ENCODE results near the gene SFSWAP. TPM values are rescaled to one million over a fixed set of nuclear protein-coding genes. Genes with fewer than 3 reads are reported as not detected.

SFSWAP gene
- total and polyA plus RNA-seq, 8 donors = 14.8 to 194 (median 45.2) TPM

DNA sequence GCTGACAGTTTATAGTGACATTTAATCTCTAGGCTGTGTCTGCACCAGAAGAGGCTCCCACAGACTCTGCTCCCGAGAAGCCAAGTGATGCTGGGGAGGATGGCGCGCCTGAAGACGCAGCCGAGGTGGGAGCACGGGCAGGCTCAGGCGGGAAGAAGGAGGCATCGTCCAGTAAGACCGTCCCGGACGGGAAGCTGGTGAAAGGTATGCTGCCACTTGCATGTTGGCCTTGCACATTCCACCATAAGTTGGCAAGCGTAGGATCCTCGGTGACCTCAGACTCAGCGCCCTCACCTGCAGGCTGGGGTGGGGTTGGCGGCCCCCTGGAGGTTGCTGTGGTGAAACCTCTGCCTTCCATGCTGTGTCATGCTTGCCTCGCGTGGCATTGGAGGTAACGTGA, 45.6 kb downstream of the SFSWAP start:
- H3K4me3 ChIP-seq = no peak overlapping the region
- 94 to 98% (median 96%) methylated on average over 18 of the region's 18 CpGs for WGBS, 5 donors
- H3K27me3 ChIP-seq = no peaks in the 10 kb centered on the region
- intact Hi-C loops (cut with DNase I; ENCODE audit: low total_unique reads) = no loop called here
- no peak for DNase-seq
- no peaks in the 10 kb centered on the region for H3K9me3 ChIP-seq
- H3K27ac ChIP-seq = no peak overlapping the region
- no peaks in the 10 kb centered on the region for H3K4me1 ChIP-seq
- TF ChIP-seq POLR2A (IDR thresholded peaks at IDR 0.05) (no peak), POLR2AphosphoS5 (IDR thresholded peaks at IDR 0.05) (no peak), CTCF (IDR thresholded peaks at IDR 0.05) (no peak), EP300 (IDR thresholded peaks at IDR 0.05) (no peak)
- H3K36me3 ChIP-seq = peaks cover 55 to 97% (median 95%) of the 10 kb centered on the region in 4 donors

GRCh38 chr12:131757111-131757510, 46.2 kb downstream of the SFSWAP start:
- Histone ChIP-seq H3K27me3 (no peaks in the 10 kb centered on the region), H3K4me1 (no peaks in the 10 kb centered on the region), H3K9me3 (no peaks in the 10 kb centered on the region), H3K4me3 (no peak overlapping the region), H3K27ac (no peak overlapping the region), H3K36me3 (peaks cover 61 to 97% (median 96%) of the 10 kb centered on the region in 4 donors)
- TF ChIP-seq POLR2AphosphoS5 (IDR thresholded peaks at IDR 0.05) (no peak), POLR2A (IDR thresholded peaks at IDR 0.05) (no peak), CTCF (IDR thresholded peaks at IDR 0.05) (no peak), EP300 (IDR thresholded peaks at IDR 0.05) (no peak)
- 94 to 96% (median 95%) methylated on average over 15 to 17 of the region's 17 CpGs for WGBS, 5 donors
- intact Hi-C loops (cut with DNase I; ENCODE audit: low total_unique reads) = no loop called here
- no peak for DNase-seq

GRCh38 chr12:131758016-131758739, 47.3 kb downstream of the SFSWAP start:
- Histone ChIP-seq H3K9me3 (no peaks in the 10 kb centered on the region), H3K27me3 (no peaks in the 10 kb centered on the region), H3K4me1 (no peaks in the 10 kb centered on the region), H3K4me3 (no peak overlapping the region), H3K36me3 (peaks cover 63 to 97% (median 96%) of the 10 kb centered on the region in 4 donors), H3K27ac (no peak overlapping the region)
- intact Hi-C loops (cut with DNase I; ENCODE audit: low total_unique reads) = no loop called here
- no peak for DNase-seq
- 93 to 96% (median 95%) methylated on average over 9 to 11 of the region's 11 CpGs for WGBS, 5 donors
- no peak for TF ChIP-seq POLR2A (IDR thresholded peaks at IDR 0.05)
- TF ChIP-seq EP300 (IDR thresholded peaks at IDR 0.05) = no peak
- TF ChIP-seq POLR2AphosphoS5 (IDR thresholded peaks at IDR 0.05) = no peak
- TF ChIP-seq CTCF (IDR thresholded peaks at IDR 0.05) = no peak

DNA sequence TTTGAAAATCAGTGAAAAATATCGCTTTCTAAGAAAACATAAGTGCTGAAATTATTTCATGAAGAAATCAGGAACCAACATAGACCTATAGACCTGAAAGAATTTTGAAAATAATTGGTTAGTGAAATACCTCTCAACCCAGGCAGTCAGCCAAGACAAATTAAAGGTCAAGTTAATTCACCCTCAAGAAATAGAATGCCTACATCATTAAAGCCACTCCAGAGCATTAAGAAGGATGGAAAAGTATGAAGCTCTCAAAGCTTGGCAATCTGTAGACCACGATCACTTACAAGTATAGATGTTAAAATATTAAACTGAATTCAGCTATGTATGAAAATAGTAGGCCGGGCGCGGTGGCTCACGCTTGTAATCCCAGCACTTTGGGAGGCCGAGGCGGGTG, 48.3 kb downstream of the SFSWAP start:
- no peak for DNase-seq
- Histone ChIP-seq H3K27ac (no peak overlapping the region), H3K4me1 (no peaks in the 10 kb centered on the region), H3K4me3 (no peak overlapping the region), H3K9me3 (no peaks in the 10 kb centered on the region), H3K36me3 (peaks cover 58 to 97% (median 95%) of the 10 kb centered on the region in 4 donors), H3K27me3 (no peaks in the 10 kb centered on the region)
- TF ChIP-seq POLR2A (IDR thresholded peaks at IDR 0.05) = no peak
- no peak for TF ChIP-seq POLR2AphosphoS5 (IDR thresholded peaks at IDR 0.05)
- TF ChIP-seq EP300 (IDR thresholded peaks at IDR 0.05) = no peak
- no peak for TF ChIP-seq CTCF (IDR thresholded peaks at IDR 0.05)
- 93 to 99% (median 95%) methylated on average over 7 to 8 of the region's 8 CpGs for WGBS, 5 donors
- intact Hi-C loops (cut with DNase I; ENCODE audit: low total_unique reads) = no loop called here

Measured in stomach (tissue), 9 donors.